Sigmoid colon (tissue), 4 donors: ENCODE measurements around the gene ZNG1C.
"Not testable (repeated sequence)": the region's sequence is repeated elsewhere in the genome, so short reads cannot be mapped to it uniquely, and the experiment has no call there.

ENCODE experiments used
- POLR2A ChIP-seq, 2 donors: fragments of 450-650 bp; IDR thresholded peaks; one replicate each; pipeline ENCODE4 v1.6.1; 2016; ENCODE audit warnings: antibody characterized with exemption in 2 of 2, mild to moderate bottlenecking in 2 of 2, moderate library complexity in 2 of 2
- POLR2AphosphoS5 ChIP-seq, 4 donors: sonication (generic); formaldehyde crosslinking; IDR thresholded peaks; one replicate each; pipeline ENCODE4 v1.6.1; 2017; ENCODE audit warnings: antibody characterized with exemption in 4 of 4
- TF ChIP-seq, protein P1 (sequence below), 4 experiments: fragments of 450-650 bp in 3 of 4; fragments of 200-600 bp in 1 of 4; IDR thresholded peaks; one replicate each; pipeline ENCODE4 v1.5.1; 2016 to 2019; ENCODE audit warnings: antibody characterized with exemption in 4 of 4, mild to moderate bottlenecking in 3 of 4, moderate library complexity in 2 of 4

GRCh38 chr9:68343242-68343641 lies 101.5 kb downstream of the ZNG1C start:
- TF ChIP-seq, protein P1, sequence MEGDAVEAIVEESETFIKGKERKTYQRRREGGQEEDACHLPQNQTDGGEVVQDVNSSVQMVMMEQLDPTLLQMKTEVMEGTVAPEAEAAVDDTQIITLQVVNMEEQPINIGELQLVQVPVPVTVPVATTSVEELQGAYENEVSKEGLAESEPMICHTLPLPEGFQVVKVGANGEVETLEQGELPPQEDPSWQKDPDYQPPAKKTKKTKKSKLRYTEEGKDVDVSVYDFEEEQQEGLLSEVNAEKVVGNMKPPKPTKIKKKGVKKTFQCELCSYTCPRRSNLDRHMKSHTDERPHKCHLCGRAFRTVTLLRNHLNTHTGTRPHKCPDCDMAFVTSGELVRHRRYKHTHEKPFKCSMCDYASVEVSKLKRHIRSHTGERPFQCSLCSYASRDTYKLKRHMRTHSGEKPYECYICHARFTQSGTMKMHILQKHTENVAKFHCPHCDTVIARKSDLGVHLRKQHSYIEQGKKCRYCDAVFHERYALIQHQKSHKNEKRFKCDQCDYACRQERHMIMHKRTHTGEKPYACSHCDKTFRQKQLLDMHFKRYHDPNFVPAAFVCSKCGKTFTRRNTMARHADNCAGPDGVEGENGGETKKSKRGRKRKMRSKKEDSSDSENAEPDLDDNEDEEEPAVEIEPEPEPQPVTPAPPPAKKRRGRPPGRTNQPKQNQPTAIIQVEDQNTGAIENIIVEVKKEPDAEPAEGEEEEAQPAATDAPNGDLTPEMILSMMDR (IDR thresholded peaks at IDR 0.05): not testable (repeated sequence)
- not testable (repeated sequence) for TF ChIP-seq POLR2A, POLR2AphosphoS5 (IDR thresholded peaks at IDR 0.05)
